K562 treated with DMSO at 1 percent for 4 hours (cell line): ENCODE measurements around the gene C16orf89. TPM values are rescaled to one million over a fixed set of nuclear protein-coding genes. Genes with fewer than 3 reads are reported as not detected.

Experiments
- total RNA-seq: library from RNA; unstranded; fragments of 300-600 nt; gene quantifications from 2 replicates; pipeline ENCODE4 v1.2.3, GENCODE V29; 2022; ENCODE audit not compliant: insufficient read depth

C16orf89 gene
- total RNA-seq, result not detected in 2 replicates

GRCh38 chr16:5065813-5066212, at the start of gene C16orf89:
C16orf89 (minus strand) TSS chr16:5065956; CDS start chr16:5065908, 48 bp downstream.

DNA sequence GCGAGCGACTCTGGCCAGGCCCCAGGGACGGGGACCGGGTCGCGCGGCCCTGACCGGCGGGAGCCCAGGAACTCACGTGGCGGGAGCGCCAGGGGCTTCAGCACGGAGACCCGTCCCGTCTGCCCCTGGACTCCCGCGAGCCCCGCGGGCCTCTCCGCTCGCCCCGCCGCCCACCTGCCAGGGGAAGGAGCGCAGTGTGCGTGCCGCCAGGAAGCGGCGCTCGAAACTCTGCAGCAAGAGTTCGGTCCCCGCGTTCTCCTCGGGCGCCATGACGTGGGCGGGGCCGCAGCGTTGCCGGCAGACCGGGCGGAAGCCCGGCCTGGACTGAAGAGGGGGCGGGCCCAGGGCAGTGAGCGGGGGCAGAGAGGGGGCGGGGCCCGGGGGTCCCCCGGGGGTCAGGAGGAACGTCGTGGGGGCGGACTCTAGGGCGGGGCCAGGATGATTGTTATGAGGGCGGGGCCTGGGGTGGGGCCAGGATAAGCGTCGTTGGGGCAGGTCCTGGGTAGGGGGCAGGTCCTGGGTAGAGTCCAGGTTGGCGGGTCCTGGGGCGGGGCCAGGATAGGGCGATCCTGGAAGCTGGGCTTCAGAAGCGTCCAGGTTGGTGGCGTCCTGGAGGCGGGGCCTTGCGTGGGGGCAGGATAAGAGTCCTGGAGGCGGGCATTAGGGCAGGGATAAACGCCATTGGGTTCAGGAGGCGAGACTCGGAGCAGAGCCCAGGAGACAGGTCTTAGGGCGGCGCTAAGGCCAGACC, 31.9 kb upstream of the C16orf89 start, which contains the start of gene EEF2KMT:
TSS of gene EEF2KMT (minus strand) at position 326 of the 751 bp plus-strand sequence. CDS start at position 270, 56 bp downstream.

DNA sequence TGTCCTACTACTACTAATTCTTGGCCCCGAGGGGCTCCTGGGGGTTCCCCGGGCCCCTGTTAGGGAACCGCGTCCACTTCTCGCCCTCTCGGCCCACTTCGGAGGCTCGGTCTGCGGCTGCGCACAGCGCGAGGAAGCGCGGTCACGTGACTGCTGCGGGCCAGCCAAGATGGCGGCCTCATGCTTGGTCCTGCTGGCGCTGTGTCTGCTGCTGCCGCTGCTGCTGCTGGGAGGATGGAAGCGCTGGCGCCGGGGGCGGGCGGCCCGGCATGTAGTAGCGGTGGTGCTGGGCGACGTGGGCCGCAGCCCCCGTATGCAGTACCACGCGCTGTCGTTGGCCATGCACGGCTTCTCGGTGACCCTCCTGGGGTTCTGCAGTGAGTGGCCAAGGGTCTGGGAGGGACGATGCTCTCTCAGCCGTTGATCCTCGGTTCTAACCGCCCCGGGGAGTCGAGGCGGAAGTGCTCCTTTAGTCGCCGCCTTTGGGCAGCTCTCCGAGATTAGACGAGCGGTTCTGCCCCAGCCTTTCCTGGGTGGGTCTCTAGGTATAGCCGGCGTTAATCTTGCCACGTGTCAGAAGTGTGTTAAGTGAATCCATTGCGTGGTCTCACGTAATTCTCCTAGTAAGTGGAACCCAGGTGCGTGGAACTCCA, 6.1 kb upstream of the C16orf89 start, which contains the start of gene ALG1:
TSS of gene ALG1 (plus strand) at position 163 of the 653 bp plus-strand sequence. CDS start at position 170, 7 bp downstream.

DNA sequence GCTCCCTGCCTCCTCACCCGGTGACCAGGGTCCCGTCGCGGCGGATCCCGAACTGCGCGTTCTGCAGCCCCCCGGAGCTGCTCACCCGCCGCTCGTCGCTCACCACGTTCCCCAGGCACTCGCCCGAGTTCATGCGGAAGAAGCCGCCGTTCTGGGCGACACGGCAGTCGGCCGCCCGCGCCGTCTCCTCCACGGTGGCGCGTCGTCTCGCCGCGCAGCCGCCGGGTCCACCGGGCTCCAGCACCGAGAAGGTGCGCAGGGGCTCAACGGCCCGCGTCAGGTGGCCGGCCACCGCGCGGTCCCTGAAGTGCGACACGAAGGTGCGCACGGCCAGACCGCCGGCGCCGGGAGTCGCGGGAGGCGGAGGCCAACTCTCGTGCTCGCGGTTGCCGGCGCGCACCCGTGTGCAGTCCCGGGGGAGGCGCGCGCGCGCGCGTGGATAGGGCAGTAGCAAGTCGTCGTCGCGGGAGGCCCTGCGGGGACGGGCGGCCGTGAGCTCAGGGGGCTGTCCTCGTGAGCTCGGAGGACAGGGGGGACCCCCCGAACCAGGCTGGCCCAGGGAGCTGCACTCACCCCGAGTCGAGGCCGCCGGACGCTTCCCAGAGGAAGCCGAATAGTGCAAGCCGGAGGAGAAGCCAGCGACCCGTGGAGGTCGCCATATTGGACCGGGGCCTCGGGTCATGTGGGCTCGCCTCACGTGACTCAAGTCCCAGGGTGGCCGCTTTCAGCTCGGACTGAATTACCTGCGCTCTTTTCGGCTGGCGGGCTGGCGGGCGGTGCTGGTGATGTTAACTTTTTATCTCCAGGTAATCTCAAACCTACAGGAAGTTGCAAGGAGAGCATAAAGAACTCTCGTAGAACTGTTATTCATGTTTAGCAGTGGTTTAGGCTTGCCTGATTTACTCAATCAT, 32.2 kb downstream of the C16orf89 start, which contains the start of gene NAGPA:
TSS of gene NAGPA (minus strand) at position 680 of the 911 bp plus-strand sequence. CDS start at position 659, 21 bp downstream.

Other genes with a start within 250 kb of the C16orf89 start
- gene GLYR1, start 218.7 kb downstream of the C16orf89 start, total RNA-seq, result 58.3 and 69.1 TPM in 2 replicates
- gene UBN1, start 218.5 kb downstream of the C16orf89 start, total RNA-seq, result 48.4 and 59.7 TPM in 2 replicates
- not detected in 2 replicates for gene PPL, start 128.8 kb downstream of the C16orf89 start, total RNA-seq
- not detected in 2 replicates for gene SEC14L5, start 107.6 kb downstream of the C16orf89 start, total RNA-seq
- gene NAGPA, start 32.0 kb downstream of the C16orf89 start, total RNA-seq, result 8.3 and 8.9 TPM in 2 replicates
- 10.2 and 17.2 TPM in 2 replicates for gene ALG1, start 5.9 kb upstream of the C16orf89 start, total RNA-seq
- gene EEF2KMT, start 31.8 kb upstream of the C16orf89 start, total RNA-seq, result 4.7 and 6.2 TPM in 2 replicates